Neural progenitor cell (in vitro differentiated cells): Measurements from ENCODE around the gene KCNC1. TPM values are rescaled to one million over a fixed set of nuclear protein-coding genes. Genes with fewer than 3 reads are reported as not detected.

Source experiments
- DNase-seq: peaks from one replicate; pipeline ENCODE4 v3.0.0-alpha.2; 2016; ENCODE audit warnings: low spot score
- H2AFZ ChIP-seq: fragments of 200-600 bp; sonication (generic); replicated peaks from 2 replicates; pipeline ENCODE4 v1.6.1; 2016; ENCODE audit warnings: antibody characterized with exemption
- H3F3A ChIP-seq: fragments of 200-600 bp; sonication (generic); 2 replicates; pipeline ENCODE4 v1.6.1; 2016; ENCODE audit warnings: antibody characterized with exemption, low read depth
- H3K27ac ChIP-seq: fragments of 200-600 bp; sonication (generic); 2 replicates; pipeline ENCODE4 v1.5.1; 2016; ENCODE audit warnings: mild to moderate bottlenecking
- H3K27me3 ChIP-seq: fragments of 200-600 bp; sonication (generic); 2 replicates; pipeline ENCODE4 v1.6.1; 2016; ENCODE audit warnings: mild to moderate bottlenecking, moderate library complexity
- H3K36me3 ChIP-seq: fragments of 200-600 bp; sonication (generic); 2 replicates; pipeline ENCODE4 v1.5.1; 2016
- H3K4me1 ChIP-seq: fragments of 200-600 bp; sonication (generic); 2 replicates; pipeline ENCODE4 v1.6.1; 2016; ENCODE audit warnings: mixed run types
- H3K4me2 ChIP-seq: fragments of 200-600 bp; sonication (generic); 2 replicates; pipeline ENCODE4 v1.6.1; 2016
- H3K4me3 ChIP-seq: fragments of 200-600 bp; sonication (generic); 2 replicates; pipeline ENCODE4 v1.5.1; 2016
- H3K79me2 ChIP-seq: fragments of 200-600 bp; sonication (generic); 2 replicates; pipeline ENCODE4 v1.6.1; 2016; ENCODE audit warnings: low read depth
- H3K9ac ChIP-seq: fragments of 200-600 bp; sonication (generic); 2 replicates; pipeline ENCODE4 v1.6.1; 2016
- H3K9me3 ChIP-seq: fragments of 200-600 bp; sonication (generic); 2 replicates; pipeline ENCODE4 v1.5.1; 2016; ENCODE audit warnings: low read depth
- H4K20me1 ChIP-seq: fragments of 200-600 bp; sonication (generic); 2 replicates; pipeline ENCODE4 v1.6.1; 2016; ENCODE audit warnings: low read depth
- H3K27ac Mint-ChIP-seq: 3 replicates; pipeline ENCODE4 v1.8.0; 2021; ENCODE audit warnings: mixed read lengths
- H3K27me3 Mint-ChIP-seq: 2 replicates; pipeline ENCODE4 v1.8.0; 2022; ENCODE audit warnings: low read depth, mild to moderate bottlenecking, inconsistent platforms, moderate library complexity, mixed read lengths; ENCODE audit not compliant: insufficient read depth
- H3K36me3 Mint-ChIP-seq: 3 replicates; pipeline ENCODE4 v1.8.0; 2021; ENCODE audit warnings: mixed read lengths
- H3K4me1 Mint-ChIP-seq: 3 replicates; pipeline ENCODE4 v1.8.0; 2021; ENCODE audit warnings: mixed read lengths
- H3K4me3 Mint-ChIP-seq: 3 replicates; pipeline ENCODE4 v1.8.0; 2021; ENCODE audit warnings: mild to moderate bottlenecking, moderate library complexity, mixed read lengths
- H3K9me3 Mint-ChIP-seq: 3 replicates; pipeline ENCODE4 v1.8.0; 2020; ENCODE audit warnings: mixed read lengths
- EZH2 ChIP-seq: fragments of 200-600 bp; sonication (generic); IDR thresholded peaks from 2 replicates; pipeline ENCODE4 v1.6.1; 2017; ENCODE audit warnings: antibody characterized with exemption, mild to moderate bottlenecking, moderate library complexity
- EZH2phosphoT487 ChIP-seq: fragments of 200-600 bp; sonication (generic); IDR thresholded peaks from 2 replicates; pipeline ENCODE4 v1.6.1; 2017; ENCODE audit warnings: antibody characterized with exemption
- total RNA-seq: library from RNA; depleted of rRNA; stranded (reverse); fragments of >200 nt; gene quantifications from 2 replicates; pipeline ENCODE4 v1.2.3, GENCODE V29; 2015; ENCODE audit warnings: low replicate concordance
- TF ChIP-seq, protein P1 (sequence below): fragments of 200-600 bp; sonication (generic); IDR thresholded peaks from 2 replicates; pipeline ENCODE4 v1.5.1; 2017; ENCODE audit warnings: antibody characterized with exemption, mild to moderate bottlenecking

KCNC1 gene
- total RNA-seq, 1 donor from 2014 or later: 0.04 TPM

- peaks cover 11% of the 10 kb centered on the region for H3K27me3 Mint-ChIP-seq
- no peak overlapping the region for H2AFZ ChIP-seq
Observed at GRCh38 chr11:17707830-17708229, 26.8 kb upstream of the KCNC1 start.

GRCh38 chr11:17711836-17712235 lies 22.7 kb upstream of the KCNC1 start:
- Histone ChIP-seq H3F3A (no peaks in the 10 kb centered on the region), H3K27ac (no peak overlapping the region), H3K27me3 (peaks cover 73% of the 10 kb centered on the region), H3K79me2 (no peaks in the 10 kb centered on the region), H3K9ac (no peak overlapping the region), H3K36me3 (no peaks in the 10 kb centered on the region), H3K4me1 (peaks cover 7% of the 10 kb centered on the region), H3K4me3 (no peak overlapping the region), H3K9me3 (no peaks in the 10 kb centered on the region), H2AFZ (no peak overlapping the region), H3K4me2 (no peak overlapping the region), H4K20me1 (no peaks in the 10 kb centered on the region)
- TF ChIP-seq EZH2phosphoT487 (no peak), EZH2 (no peak)
- TF ChIP-seq, protein P1, sequence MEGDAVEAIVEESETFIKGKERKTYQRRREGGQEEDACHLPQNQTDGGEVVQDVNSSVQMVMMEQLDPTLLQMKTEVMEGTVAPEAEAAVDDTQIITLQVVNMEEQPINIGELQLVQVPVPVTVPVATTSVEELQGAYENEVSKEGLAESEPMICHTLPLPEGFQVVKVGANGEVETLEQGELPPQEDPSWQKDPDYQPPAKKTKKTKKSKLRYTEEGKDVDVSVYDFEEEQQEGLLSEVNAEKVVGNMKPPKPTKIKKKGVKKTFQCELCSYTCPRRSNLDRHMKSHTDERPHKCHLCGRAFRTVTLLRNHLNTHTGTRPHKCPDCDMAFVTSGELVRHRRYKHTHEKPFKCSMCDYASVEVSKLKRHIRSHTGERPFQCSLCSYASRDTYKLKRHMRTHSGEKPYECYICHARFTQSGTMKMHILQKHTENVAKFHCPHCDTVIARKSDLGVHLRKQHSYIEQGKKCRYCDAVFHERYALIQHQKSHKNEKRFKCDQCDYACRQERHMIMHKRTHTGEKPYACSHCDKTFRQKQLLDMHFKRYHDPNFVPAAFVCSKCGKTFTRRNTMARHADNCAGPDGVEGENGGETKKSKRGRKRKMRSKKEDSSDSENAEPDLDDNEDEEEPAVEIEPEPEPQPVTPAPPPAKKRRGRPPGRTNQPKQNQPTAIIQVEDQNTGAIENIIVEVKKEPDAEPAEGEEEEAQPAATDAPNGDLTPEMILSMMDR: no peak
- Mint-ChIP-seq H3K27me3 (peaks cover 10% of the 10 kb centered on the region), H3K4me3 (no peak overlapping the region), H3K9me3 (no peaks in the 10 kb centered on the region), H3K4me1 (no peaks in the 10 kb centered on the region), H3K27ac (no peak overlapping the region), H3K36me3 (no peaks in the 10 kb centered on the region)
- no peak for DNase-seq

More at GRCh38 chr11:17707830-17708229, 26.8 kb upstream of the KCNC1 start:
- Histone ChIP-seq H4K20me1 (no peaks in the 10 kb centered on the region), H3K36me3 (no peaks in the 10 kb centered on the region), H3K27me3 (peaks cover 43% of the 10 kb centered on the region), H3K9ac (no peak overlapping the region), H3F3A (no peaks in the 10 kb centered on the region), H3K4me1 (peaks cover 7% of the 10 kb centered on the region), H3K4me3 (no peak overlapping the region), H3K27ac (no peak overlapping the region), H3K4me2 (no peak overlapping the region), H3K9me3 (no peaks in the 10 kb centered on the region), H3K79me2 (no peaks in the 10 kb centered on the region)
- no peak overlapping the region for H3K4me3 Mint-ChIP-seq
- no peak for DNase-seq
- peaks cover 3% of the 10 kb centered on the region for H3K9me3 Mint-ChIP-seq
- no peak for TF ChIP-seq EZH2
- no peak for TF ChIP-seq EZH2phosphoT487
- TF ChIP-seq, protein P1: no peak
- H3K36me3 Mint-ChIP-seq: no peaks in the 10 kb centered on the region
- H3K27ac Mint-ChIP-seq: no peak overlapping the region
- H3K4me1 Mint-ChIP-seq: no peaks in the 10 kb centered on the region

DNA sequence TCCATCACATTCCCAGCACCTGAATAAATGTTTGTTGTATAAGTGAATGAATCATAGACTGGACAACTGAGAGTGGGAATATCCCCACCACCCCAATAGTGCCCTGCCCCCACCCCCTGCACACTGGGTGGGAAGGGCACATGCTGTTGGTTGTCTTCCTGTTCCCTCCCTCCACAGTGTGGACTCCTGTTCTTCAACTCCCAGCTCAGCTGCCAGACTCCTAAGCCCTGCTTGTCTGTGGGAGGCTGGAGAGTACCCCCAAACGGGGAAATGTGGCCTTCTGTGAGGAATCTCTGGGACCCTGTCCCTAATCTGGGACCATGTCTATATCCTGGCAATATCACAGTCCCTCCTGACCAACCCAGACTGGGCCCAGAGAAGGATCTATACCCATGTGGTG lies 20.7 kb upstream of the KCNC1 start:
- no peaks in the 10 kb centered on the region for H3K36me3 ChIP-seq
- Mint-ChIP-seq H3K4me3 (no peak overlapping the region), H3K36me3 (no peaks in the 10 kb centered on the region), H3K27ac (no peak overlapping the region), H3K4me1 (peaks cover under 1% of the 10 kb centered on the region), H3K9me3 (no peaks in the 10 kb centered on the region), H3K27me3 (peaks cover 10% of the 10 kb centered on the region)
- peaks cover 10% of the 10 kb centered on the region for H3K4me1 ChIP-seq
- TF ChIP-seq EZH2phosphoT487 (no peak), EZH2 (no peak)
- TF ChIP-seq, protein P1: no peak
- H4K20me1 ChIP-seq: peaks cover 10% of the 10 kb centered on the region
- H3K9ac ChIP-seq: no peak overlapping the region
- peaks cover 93% of the 10 kb centered on the region for H3K27me3 ChIP-seq
- no peaks in the 10 kb centered on the region for H3K9me3 ChIP-seq
- H3K4me2 ChIP-seq: no peak overlapping the region
- no peak for DNase-seq
- no peak overlapping the region for H3K4me3 ChIP-seq
- H3K79me2 ChIP-seq: no peaks in the 10 kb centered on the region
- H2AFZ ChIP-seq: no peak overlapping the region
- peaks cover 3% of the 10 kb centered on the region for H3F3A ChIP-seq
- no peak overlapping the region for H3K27ac ChIP-seq
